HCT116 (cell line): ENCODE data around the gene RNF11. TPM values are rescaled to one million over a fixed set of nuclear protein-coding genes. Genes with fewer than 3 reads are reported as not detected.
"Not testable (repeated sequence)": the region's sequence is repeated elsewhere in the genome, so short reads cannot be mapped to it uniquely, and the experiment has no call there.

Experiments
- ATAC-seq: fragments of 200-7000 bp; cut with Tn5 transposase; 2 replicates; pipeline ENCODE4 v1.9.1; 2020; ENCODE audit warnings: mild to moderate bottlenecking, moderate library complexity
- BruUV-seq: library from RNA; stranded (reverse); fragments of 400-500 nt; replicated peaks from 2 replicates; lab custom pipeline; 2021; lab: Mats Ljungman, UMichigan
- CTCF ChIA-PET: fragments of 300-600 bp; sonication (Branson Sonifier 250); formaldehyde crosslinking; loops from one replicate; lab custom pipeline; 2021; ENCODE audit warnings: antibody characterized with exemption; lab: Charles Lee
- POLR2A ChIA-PET: fragments of 300-600, 350-600 bp; sonication (Branson Sonifier 250); formaldehyde crosslinking; loops from one replicate; lab custom pipeline; 2021; ENCODE audit warnings: antibody characterized with exemption; lab: Charles Lee
- RAD21 ChIA-PET, 2 experiments: fragments of 300-600 bp; sonication (Branson Sonifier 250); formaldehyde crosslinking; loops; one replicate each; lab custom pipeline; 2023; ENCODE audit warnings: low total read pairs in 2 of 2; ENCODE audit not compliant: uncharacterized antibody in 2 of 2, unreplicated experiment in 2 of 2, low non-redundant PET in 1 of 2; lab: Charles Lee
- DNase-seq: peaks from one replicate; pipeline ENCODE4 v3.0.0-alpha.2; 2010; ENCODE audit warnings: low read depth, low spot score
- H2AFZ ChIP-seq: fragments of 200-600 bp; shearing (Covaris generic), sonication (generic); 2 replicates; pipeline ENCODE4 v1.6.1; 2017; ENCODE audit warnings: low read depth, mixed run types, mixed read lengths, antibody characterized with exemption, low read length; ENCODE audit not compliant: poor library complexity, severe bottlenecking
- H3K27ac ChIP-seq: 2 replicates; pipeline ENCODE4 v1.5.1; 2012; ENCODE audit warnings: low read depth, low read length
- H3K27me3 ChIP-seq: fragments of 200-600 bp; sonication (generic); 2 replicates; pipeline ENCODE4 v1.6.1; 2016; ENCODE audit warnings: mixed run types, low read length, mixed read lengths; ENCODE audit not compliant: insufficient read depth
- H3K36me3 ChIP-seq, 2 experiments: fragments of 200-500 bp in 1 of 2; fragments of 200-600 bp in 1 of 2; sonication (Bioruptor generic) in 1 of 2; sonication (generic) in 1 of 2; 2 replicates each; pipeline versions ENCODE4 v1.5.1 to v1.6.1; 2014 to 2016; ENCODE audit warnings: low read length in 2 of 2, inconsistent platforms in 1 of 2, mixed read lengths in 1 of 2, mixed run types in 1 of 2; ENCODE audit not compliant: insufficient read depth in 2 of 2, control insufficient read depth in 1 of 2
- H3K4me1 ChIP-seq, 2 experiments: fragments of 200-600 bp in 1 of 2; sonication (generic) in 1 of 2; 2 replicates each; pipeline versions ENCODE4 v1.5.1 to v1.6.1; 2012 to 2017; ENCODE audit warnings: low read length in 2 of 2, inconsistent platforms in 1 of 2, mild to moderate bottlenecking in 1 of 2, mixed read lengths in 1 of 2, mixed run types in 1 of 2, moderate library complexity in 1 of 2; ENCODE audit not compliant: insufficient read depth in 2 of 2, control insufficient read depth in 1 of 2
- H3K4me2 ChIP-seq: fragments of 200-600 bp; sonication (generic); 2 replicates; pipeline ENCODE4 v1.6.1; 2017; ENCODE audit warnings: mixed run types, low read length, mixed read lengths
- H3K4me3 ChIP-seq, 2 experiments: fragments of 200-600 bp in 1 of 2; sonication (generic) in 1 of 2; replicated peaks in 1 of 2; 2 replicates each; pipeline ENCODE4 v1.5.1; 2011 to 2016; ENCODE audit warnings: low read length in 2 of 2, control low read depth in 1 of 2, low read depth in 1 of 2, mild to moderate bottlenecking in 1 of 2, mixed read lengths in 1 of 2, mixed run types in 1 of 2
- H3K79me2 ChIP-seq: fragments of 200-600 bp; sonication (generic); 2 replicates; pipeline ENCODE4 v1.6.1; 2017; ENCODE audit warnings: mild to moderate bottlenecking, mixed run types, low read length, moderate library complexity, mixed read lengths; ENCODE audit not compliant: insufficient read depth
- H3K9ac ChIP-seq: fragments of 200-600 bp; sonication (generic); 2 replicates; pipeline ENCODE4 v1.6.1; 2016; ENCODE audit warnings: low read length, mixed read lengths
- H3K9me2 ChIP-seq: fragments of 200-600 bp; sonication (generic), shearing (Covaris generic); 2 replicates; pipeline ENCODE4 v1.6.1; 2017; ENCODE audit warnings: mixed run types, mild to moderate bottlenecking, moderate library complexity; ENCODE audit not compliant: insufficient read depth
- H3K9me3 ChIP-seq, 2 experiments: fragments of 200-500 bp in 1 of 2; fragments of 200-600 bp in 1 of 2; sonication (Bioruptor generic) in 1 of 2; sonication (generic) in 1 of 2; 2 replicates each; pipeline ENCODE4 v1.6.1; 2014 to 2017; ENCODE audit warnings: low read length in 2 of 2, mixed read lengths in 2 of 2, inconsistent platforms in 1 of 2, low read depth in 1 of 2, mild to moderate bottlenecking in 1 of 2, mixed run types in 1 of 2, moderate library complexity in 1 of 2; ENCODE audit not compliant: control insufficient read depth in 1 of 2, insufficient read depth in 1 of 2
- H4K20me1 ChIP-seq: fragments of 200-600 bp; sonication (generic), shearing (Covaris generic); 2 replicates; pipeline ENCODE4 v1.6.1; 2017; ENCODE audit warnings: mixed run types, mild to moderate bottlenecking, moderate library complexity; ENCODE audit not compliant: insufficient read depth
- CBX3 ChIP-seq: IDR thresholded peaks from 2 replicates; pipeline ENCODE4 v1.6.1; 2012; ENCODE audit warnings: low read depth
- EZH2 ChIP-seq: fragments of 200-600 bp; sonication (generic); IDR thresholded peaks from 2 replicates; pipeline ENCODE4 v1.6.1; 2017; ENCODE audit warnings: antibody characterized with exemption, mixed run types
- EZH2phosphoT487 ChIP-seq: fragments of 200-600 bp; IDR thresholded peaks from 2 replicates; pipeline ENCODE4 v1.6.1; 2018; ENCODE audit warnings: antibody characterized with exemption, borderline replicate concordance
- POLR2A ChIP-seq: IDR thresholded peaks from 2 replicates; pipeline ENCODE4 v1.7.0; 2011; ENCODE audit warnings: borderline replicate concordance; ENCODE audit not compliant: insufficient read depth, insufficient read length; ENCODE audit errors: extremely low read depth
- POLR2AphosphoS5 ChIP-seq: IDR thresholded peaks from 2 replicates; pipeline ENCODE4 v1.6.1; 2011; ENCODE audit warnings: mild to moderate bottlenecking, low read depth, low read length, moderate library complexity
- RAD21 ChIP-seq: IDR thresholded peaks from 2 replicates; pipeline ENCODE4 v1.6.1; 2012; ENCODE audit warnings: low read depth, mild to moderate bottlenecking
- SP1 ChIP-seq: IDR thresholded peaks from 2 replicates; pipeline ENCODE4 v1.6.1; 2012; ENCODE audit warnings: low read depth
- TCF7L2 ChIP-seq: IDR thresholded peaks from 2 replicates; pipeline ENCODE4 v1.7.0; 2011; ENCODE audit warnings: borderline replicate concordance, inconsistent platforms; ENCODE audit not compliant: insufficient read depth, insufficient read length; ENCODE audit errors: extremely low read depth
- YY1 ChIP-seq: IDR thresholded peaks from 2 replicates; pipeline ENCODE4 v1.6.1; 2011; ENCODE audit warnings: low read length, low read depth, moderate library complexity, mild to moderate bottlenecking; ENCODE audit not compliant: insufficient replicate concordance; ENCODE audit errors: extremely low read depth
- ZNF274 ChIP-seq: fragments of 200-500 bp; sonication (Bioruptor generic); IDR thresholded peaks from 2 replicates; pipeline ENCODE4 v1.6.1; 2014; ENCODE audit warnings: mild to moderate bottlenecking, low read depth, low read length, inconsistent platforms
- intact Hi-C: fragments of 100-400 bp; cut with micrococcal nuclease; formaldehyde crosslinking; loops from 2 replicates; pipeline ENCODE4 v1.10.0; 2022
- total RNA-seq: library from RNA; stranded (reverse); gene quantifications from one replicate; pipeline ENCODE4 v1.2.1, GENCODE V29; 2021; ENCODE audit not compliant: unreplicated experiment
- TF ChIP-seq, protein P1 (sequence below): IDR thresholded peaks from 2 replicates; pipeline ENCODE4 v1.6.1; 2011; ENCODE audit warnings: mild to moderate bottlenecking, low read length, moderate library complexity; ENCODE audit not compliant: insufficient replicate concordance; ENCODE audit errors: extremely low read depth

RNF11 gene
- total RNA-seq, 1 experiment from 2014 or later, result 60.9 TPM

DNA sequence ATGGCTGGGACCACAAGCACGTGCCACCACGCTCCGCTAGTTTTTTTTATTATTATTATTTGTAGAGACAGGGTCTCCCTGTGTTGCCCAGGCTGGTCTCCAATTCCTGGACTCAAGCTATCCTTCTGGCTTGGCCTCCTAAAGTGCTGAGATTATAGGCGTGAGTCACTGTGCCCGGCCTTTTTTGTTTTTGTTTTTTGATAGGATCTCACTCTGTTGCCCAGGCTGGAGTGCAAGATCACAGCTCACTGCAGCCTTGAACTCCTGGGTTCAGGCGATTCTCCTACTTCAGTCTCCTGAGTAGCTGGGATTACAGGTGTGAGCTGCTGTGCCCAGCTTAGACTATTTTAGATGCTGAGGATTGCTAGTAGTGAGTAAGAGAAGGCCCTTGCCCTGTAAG is 11.8 kb upstream of the RNF11 start:
- intact Hi-C loops, result no loop called here
- BruUV-seq, result no TSS peak
- ChIA-PET RAD21 (no interaction called here), POLR2A (no interaction called here), CTCF (no interaction called here)
- no peak overlapping the region for H3K9ac ChIP-seq
- no peak for TF ChIP-seq POLR2A
- TF ChIP-seq ZNF274, result no peak
- TF ChIP-seq RAD21, result no peak
- TF ChIP-seq EZH2, result no peak
- no peak for TF ChIP-seq YY1
- no peak for TF ChIP-seq POLR2AphosphoS5
- no peak for TF ChIP-seq CBX3
- no peak for TF ChIP-seq EZH2phosphoT487
- no peak for TF ChIP-seq TCF7L2
- no peak for TF ChIP-seq SP1
- TF ChIP-seq, protein P1, sequence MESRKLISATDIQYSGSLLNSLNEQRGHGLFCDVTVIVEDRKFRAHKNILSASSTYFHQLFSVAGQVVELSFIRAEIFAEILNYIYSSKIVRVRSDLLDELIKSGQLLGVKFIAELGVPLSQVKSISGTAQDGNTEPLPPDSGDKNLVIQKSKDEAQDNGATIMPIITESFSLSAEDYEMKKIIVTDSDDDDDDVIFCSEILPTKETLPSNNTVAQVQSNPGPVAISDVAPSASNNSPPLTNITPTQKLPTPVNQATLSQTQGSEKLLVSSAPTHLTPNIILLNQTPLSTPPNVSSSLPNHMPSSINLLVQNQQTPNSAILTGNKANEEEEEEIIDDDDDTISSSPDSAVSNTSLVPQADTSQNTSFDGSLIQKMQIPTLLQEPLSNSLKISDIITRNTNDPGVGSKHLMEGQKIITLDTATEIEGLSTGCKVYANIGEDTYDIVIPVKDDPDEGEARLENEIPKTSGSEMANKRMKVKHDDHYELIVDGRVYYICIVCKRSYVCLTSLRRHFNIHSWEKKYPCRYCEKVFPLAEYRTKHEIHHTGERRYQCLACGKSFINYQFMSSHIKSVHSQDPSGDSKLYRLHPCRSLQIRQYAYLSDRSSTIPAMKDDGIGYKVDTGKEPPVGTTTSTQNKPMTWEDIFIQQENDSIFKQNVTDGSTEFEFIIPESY, result no peak
- H3K27ac ChIP-seq, result no peak overlapping the region
- H3K79me2 ChIP-seq, result no peaks in the 10 kb centered on the region
- H2AFZ ChIP-seq, result no peak overlapping the region
- H4K20me1 ChIP-seq, result no peaks in the 10 kb centered on the region
- ATAC-seq, result no peak
- H3K27me3 ChIP-seq, result no peaks in the 10 kb centered on the region
- H3K9me2 ChIP-seq, result no peaks in the 10 kb centered on the region
- no peak overlapping the region for H3K4me2 ChIP-seq
- DNase-seq, result no peak
- no peaks in the 10 kb centered on the region for H3K4me1 ChIP-seq
- H3K4me3 ChIP-seq, result no peak overlapping the region
- H3K36me3 ChIP-seq, result no peaks in the 10 kb centered on the region
- no peaks in the 10 kb centered on the region for H3K9me3 ChIP-seq

DNA sequence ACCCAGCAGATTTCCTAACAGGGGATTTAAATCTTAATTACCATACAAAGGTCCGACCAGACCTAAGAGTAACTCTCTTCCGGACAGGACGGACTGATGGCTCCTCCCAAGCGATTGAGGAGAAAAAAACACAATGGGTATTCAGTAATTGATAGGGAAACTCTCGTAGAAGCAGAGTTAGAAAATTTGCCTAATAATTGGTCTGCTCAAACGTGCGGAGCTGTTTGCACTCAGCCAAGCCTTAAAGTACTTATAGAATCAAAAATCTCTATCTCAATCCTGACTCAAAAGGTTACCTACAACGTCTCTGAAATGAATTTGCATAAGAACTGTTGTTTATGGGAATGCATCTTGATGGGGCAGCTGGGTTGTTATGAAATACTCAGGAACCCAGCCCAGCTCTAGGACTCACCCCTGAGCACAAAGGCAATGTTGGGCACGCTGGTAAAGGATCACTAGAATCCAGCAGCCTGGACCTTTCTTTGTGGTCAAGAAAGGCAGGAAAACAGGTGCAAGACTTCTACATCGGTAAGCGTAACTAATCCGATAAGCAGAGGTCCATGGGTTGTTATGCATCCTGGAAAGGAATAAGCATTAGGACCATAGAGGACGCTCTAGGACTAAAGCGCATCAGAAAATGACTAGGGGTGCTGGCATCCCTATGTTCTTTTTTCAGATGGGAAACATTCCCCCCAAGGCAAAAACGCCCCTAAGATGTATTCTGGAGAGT is 8.7 kb upstream of the RNF11 start:
- H3K79me2 ChIP-seq, H3K4me3 ChIP-seq, H3K27ac ChIP-seq, H3K9me3 ChIP-seq, H3K9ac ChIP-seq, DNase-seq, BruUV-seq, H3K4me1 ChIP-seq, H4K20me1 ChIP-seq, ATAC-seq, H3K36me3 ChIP-seq, H2AFZ ChIP-seq, RAD21 ChIA-PET, intact Hi-C loops, H3K27me3 ChIP-seq, H3K4me2 ChIP-seq, H3K9me2 ChIP-seq, CTCF ChIA-PET: not testable (repeated sequence)
- POLR2A ChIA-PET, result interaction anchor here (1.3 kb wide), 1 partner anchor 8 kb away, joined by 3 read pairs; the partner anchor contains the start of gene RNF11

DNA sequence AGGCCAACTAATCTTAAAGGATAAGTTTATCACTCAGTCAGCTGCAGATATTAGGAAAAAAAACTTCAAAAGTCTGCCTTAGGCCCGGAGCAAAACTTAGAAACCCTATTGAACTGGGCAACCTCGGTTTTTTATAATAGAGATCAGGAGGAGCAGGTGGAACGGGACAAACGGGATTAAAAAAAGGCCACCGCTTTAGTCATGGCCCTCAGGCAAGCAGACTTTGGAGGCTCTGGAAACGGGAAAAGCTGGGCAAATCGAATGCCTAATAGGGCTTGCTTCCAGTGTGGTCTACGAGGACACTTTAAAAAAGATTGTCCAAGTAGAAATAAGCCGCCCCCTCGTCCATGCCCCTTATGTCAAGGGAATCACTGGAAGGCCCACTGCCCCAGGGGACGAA is 7.6 kb upstream of the RNF11 start:
- POLR2A ChIA-PET, DNase-seq, H2AFZ ChIP-seq, H3K79me2 ChIP-seq, CTCF ChIA-PET, ATAC-seq, H4K20me1 ChIP-seq, H3K9me3 ChIP-seq, H3K9ac ChIP-seq, H3K4me2 ChIP-seq, BruUV-seq, H3K9me2 ChIP-seq, intact Hi-C loops, H3K4me1 ChIP-seq, H3K27ac ChIP-seq, RAD21 ChIA-PET, H3K4me3 ChIP-seq, H3K36me3 ChIP-seq, H3K27me3 ChIP-seq: not testable (repeated sequence)
